GM12801 (cell line): Measurements from ENCODE around the gene ARL15.

Experiments
- TF ChIP-seq, protein P1 (sequence below): IDR thresholded peaks from one replicate; pipeline ENCODE4 v1.5.1; 2011; ENCODE audit warnings: control low read depth; ENCODE audit not compliant: insufficient read length; ENCODE audit errors: extremely low read depth

ARL15 gene

DNA sequence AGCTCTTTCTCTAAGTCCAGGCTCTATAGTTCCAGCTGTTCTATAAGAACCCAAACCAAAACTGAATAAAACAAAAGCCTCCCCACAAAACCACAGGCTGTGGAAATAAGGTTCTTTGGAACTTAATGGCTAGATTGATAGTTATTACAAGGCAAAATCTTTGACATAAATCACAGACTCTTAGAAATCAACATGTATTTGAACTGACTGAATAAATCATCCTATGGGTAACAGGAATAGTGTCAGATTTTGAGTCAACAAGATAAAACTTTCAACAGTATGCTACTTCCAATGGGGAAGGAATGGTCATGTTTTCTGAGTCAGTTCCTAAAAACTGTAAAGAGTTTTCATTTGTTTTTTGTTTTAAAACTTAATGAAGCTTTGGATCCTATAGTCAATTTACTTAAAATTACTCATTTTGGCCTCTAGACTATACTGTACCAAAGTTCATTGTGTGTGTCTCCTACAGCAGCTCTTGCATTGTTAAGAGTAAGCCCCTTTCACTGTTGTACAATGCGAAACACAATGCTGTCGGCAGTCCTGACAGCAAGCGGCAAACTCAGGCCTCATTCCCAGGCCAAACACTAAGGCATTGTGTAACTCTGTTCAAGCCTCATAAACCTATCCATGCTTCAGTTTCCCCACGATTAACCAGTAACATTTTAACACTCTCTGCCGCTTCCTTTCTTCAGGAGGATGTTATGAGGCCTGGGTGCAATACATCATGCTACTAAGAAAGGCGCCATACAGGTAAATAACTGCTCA, 134.1 kb downstream of the ARL15 start:
- TF ChIP-seq, protein P1, sequence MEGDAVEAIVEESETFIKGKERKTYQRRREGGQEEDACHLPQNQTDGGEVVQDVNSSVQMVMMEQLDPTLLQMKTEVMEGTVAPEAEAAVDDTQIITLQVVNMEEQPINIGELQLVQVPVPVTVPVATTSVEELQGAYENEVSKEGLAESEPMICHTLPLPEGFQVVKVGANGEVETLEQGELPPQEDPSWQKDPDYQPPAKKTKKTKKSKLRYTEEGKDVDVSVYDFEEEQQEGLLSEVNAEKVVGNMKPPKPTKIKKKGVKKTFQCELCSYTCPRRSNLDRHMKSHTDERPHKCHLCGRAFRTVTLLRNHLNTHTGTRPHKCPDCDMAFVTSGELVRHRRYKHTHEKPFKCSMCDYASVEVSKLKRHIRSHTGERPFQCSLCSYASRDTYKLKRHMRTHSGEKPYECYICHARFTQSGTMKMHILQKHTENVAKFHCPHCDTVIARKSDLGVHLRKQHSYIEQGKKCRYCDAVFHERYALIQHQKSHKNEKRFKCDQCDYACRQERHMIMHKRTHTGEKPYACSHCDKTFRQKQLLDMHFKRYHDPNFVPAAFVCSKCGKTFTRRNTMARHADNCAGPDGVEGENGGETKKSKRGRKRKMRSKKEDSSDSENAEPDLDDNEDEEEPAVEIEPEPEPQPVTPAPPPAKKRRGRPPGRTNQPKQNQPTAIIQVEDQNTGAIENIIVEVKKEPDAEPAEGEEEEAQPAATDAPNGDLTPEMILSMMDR, result no peak

DNA sequence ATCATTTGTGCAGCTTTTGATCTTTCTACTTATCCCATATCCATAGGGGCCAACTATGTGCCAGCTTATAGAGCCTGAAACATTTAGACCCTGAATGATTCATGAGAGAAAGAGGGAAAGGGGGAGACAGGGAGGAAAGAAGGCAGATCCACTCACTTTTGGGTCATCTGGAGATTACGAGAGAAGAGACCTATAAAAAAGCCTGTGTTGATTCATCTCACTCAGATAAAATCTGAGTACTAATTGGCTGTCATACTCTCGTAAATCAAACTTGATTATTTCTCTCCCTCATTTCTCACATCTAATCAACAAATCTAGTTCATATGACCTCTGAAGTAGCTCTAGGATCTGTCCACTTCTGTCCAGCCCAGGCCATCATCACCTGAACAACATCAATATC, 137.1 kb downstream of the ARL15 start:
- TF ChIP-seq, protein P1, result no peak

DNA sequence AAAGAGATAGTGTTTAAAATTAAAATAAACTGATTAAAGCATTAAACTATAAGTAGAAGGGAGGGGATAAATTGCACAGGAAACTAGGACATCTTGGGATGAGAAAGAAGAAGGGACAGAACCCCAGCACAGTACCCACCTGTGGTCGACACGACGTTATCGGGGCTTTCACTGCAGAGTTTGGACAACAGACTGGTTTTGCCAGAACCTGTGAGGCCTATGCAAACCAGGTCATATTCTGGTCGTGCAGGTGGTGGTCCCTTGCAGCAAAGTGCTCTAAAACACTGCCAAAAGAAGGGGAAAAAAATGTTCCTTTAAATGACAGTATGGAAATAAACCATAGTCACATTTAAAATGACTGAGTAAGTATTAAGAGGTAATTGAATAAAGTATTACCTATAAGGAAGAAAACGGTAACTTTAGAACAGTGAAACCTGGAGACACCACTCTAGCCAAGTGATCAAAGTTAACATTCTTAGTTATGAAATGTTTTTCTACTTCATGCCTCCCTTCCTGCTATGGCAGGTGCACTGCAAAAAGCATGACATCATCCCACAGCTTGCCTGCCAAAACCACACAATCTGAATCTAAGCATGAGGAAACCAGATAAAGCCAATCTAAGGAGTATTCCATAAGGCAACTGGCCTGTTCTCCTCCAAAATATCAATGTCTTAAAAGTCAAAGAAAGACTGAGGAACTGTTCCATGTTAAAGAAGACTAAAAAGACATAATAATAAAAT, 138.6 kb downstream of the ARL15 start:
- TF ChIP-seq, protein P1, result no peak

- TF ChIP-seq, protein P1, result no peak
Observed at GRCh38 chr5:54165687-54166086, 144.7 kb downstream of the ARL15 start.

DNA sequence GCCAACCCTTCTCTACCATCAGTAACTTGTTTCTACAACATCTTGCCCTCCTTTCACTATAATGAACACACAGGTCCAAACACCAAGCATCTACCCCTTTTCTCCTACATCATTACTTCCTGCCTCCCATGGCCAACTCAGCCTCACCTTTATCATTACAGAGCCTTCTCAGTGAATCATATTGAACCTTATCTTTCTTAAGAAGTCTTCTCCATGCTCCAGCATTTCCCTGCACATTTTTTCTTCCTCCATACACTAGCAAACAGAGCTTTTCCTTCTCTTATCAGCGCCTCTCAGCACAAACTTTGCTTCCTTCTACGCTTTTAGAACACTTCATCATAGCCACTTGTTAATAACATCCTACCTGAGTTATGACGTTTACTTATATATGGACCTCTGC, 148.2 kb downstream of the ARL15 start:
- TF ChIP-seq, protein P1, result no peak

DNA sequence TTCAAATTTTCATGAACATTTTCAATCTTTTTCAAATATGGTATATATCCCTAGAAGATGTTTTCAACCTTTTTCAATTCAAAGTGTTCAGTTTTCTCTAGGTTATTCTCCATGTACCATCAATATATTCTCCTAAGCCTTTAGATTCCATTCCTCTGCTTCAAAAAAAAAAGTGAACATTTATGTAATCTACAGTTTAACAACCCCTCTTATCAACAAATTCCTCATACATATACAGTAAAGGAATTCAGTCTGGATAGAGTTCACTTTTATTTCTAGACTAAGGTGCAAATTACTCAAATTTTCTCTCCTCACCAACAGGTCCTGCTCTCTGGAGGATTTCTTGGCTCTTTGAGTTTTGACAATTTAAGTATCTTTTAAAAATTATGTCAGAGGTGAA, 150.0 kb downstream of the ARL15 start:
- TF ChIP-seq, protein P1, result no peak

DNA sequence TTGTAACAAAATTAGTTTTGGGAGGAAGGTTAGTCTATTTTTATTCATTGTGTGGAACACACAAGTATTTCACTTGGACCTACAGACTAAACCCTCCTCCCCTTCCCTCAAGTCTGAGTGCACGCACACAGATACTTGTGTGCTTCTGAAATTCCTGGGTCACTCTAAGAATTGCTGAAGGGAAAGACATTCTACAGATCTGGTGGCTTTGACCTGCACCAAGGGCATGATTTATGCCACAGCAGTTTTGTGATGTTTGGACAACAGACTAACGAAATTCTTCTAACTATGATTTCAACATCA, 150.5 kb downstream of the ARL15 start:
- TF ChIP-seq, protein P1, result no peak
